ENCODE measurements around the gene IL34.

The IL34 gene

DNA sequence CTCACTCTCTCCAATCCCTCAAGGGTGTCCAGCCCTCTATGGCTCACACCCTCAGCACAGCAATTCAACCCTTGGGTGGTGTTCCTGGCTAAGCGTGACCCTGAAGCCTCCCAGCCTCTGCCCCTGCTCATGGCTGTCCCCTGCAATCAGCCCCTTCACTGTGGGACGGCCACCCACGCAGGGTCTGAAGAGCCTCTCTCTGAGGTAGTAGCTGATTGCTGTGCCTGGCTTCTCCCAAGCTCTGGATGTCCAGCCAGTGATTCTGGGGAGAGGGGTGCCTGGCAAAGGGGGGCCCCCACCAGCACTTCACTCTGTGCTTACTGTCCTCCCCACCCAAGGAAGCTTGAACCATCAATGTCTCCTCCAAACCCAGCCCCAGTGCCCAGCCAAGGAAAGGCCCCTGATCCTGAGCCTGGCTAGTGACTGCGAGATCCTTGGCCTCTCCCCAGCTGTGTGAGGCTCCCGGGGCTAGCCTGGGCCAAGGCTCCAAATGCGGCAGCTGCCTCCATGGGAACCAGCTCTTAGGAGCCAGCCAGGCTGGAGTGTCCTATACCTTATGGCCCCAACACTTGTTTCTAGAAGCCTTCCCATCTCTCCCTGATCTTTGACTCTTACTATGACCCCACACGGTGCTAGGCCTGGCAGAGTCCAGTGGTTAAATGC is 29.6 kb downstream of the IL34 start:
- Histone ChIP-seq H3K9ac (ENCODE audit: low read length) (no peak overlapping the region), H3K4me3 (ENCODE audit: low read length) (no peak overlapping the region), H3K9me3 (ENCODE audit: control insufficient read depth, low read depth, low read length) (no peaks in the 10 kb centered on the region), H3K4me1 (ENCODE audit: control insufficient read depth, low read depth, low read length) (no peaks in the 10 kb centered on the region), H3K36me3 (ENCODE audit: control insufficient read depth, low read depth, low read length) (peaks cover 10% of the 10 kb centered on the region), H3K27ac (ENCODE audit: low read length) (no peak overlapping the region), H3K27me3 (ENCODE audit: control insufficient read depth, insufficient read depth, low read length) (no peaks in the 10 kb centered on the region)

DNA sequence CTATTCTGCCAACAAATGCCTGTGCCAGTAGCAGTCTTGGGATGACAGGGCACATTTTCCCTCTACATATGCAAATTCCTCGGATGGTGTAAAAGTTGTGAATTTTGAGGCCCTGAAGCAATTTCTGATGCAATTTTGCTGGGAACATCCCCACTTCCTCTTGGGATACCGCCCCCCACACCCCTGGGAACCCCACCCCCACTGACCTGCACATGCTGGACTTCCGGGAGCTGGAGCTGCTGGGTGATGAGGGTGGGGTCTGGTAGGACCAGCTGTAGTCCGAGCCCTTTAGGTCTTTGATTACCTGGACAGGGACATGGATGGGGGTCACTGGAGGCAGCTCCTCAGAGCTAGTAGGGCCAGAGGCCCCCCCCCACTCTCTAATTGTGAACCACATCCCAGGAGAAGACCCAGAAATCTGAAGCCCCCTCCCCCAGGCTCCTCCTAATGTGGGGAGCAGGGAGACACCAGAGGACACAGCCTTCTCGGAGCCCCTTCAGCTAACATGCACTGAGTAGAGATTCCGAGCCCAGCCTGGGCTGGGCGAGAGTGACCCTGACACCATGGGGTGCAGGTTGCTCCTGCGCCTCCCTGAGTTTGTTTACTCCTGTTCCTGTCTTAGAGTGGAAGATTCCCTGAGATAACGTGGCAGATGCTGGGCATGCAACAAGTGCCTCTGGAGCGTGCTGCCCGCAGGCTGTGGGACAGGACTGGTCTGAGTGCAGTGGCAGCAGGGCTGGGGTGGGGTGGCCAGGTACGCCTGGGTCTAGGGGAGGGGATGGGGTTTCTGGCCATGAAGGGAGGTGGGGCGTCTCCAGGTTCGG is 30.5 kb downstream of the IL34 start:
- Histone ChIP-seq H3K4me1 (ENCODE audit: control insufficient read depth, low read depth, low read length) (no peaks in the 10 kb centered on the region), H3K9me3 (ENCODE audit: control insufficient read depth, low read depth, low read length) (no peaks in the 10 kb centered on the region), H3K36me3 (ENCODE audit: control insufficient read depth, low read depth, low read length) (peaks cover 10% of the 10 kb centered on the region), H3K27me3 (ENCODE audit: control insufficient read depth, insufficient read depth, low read length) (no peaks in the 10 kb centered on the region), H3K9ac (ENCODE audit: low read length) (no peak overlapping the region), H3K27ac (ENCODE audit: low read length) (no peak overlapping the region), H3K4me3 (ENCODE audit: low read length) (no peak overlapping the region)

- H3K36me3 ChIP-seq (ENCODE audit: control insufficient read depth, low read depth, low read length), result peaks cover 10% of the 10 kb centered on the region
- H3K4me3 ChIP-seq (ENCODE audit: low read length), result no peak overlapping the region
- no peaks in the 10 kb centered on the region for H3K4me1 ChIP-seq (ENCODE audit: control insufficient read depth, low read depth, low read length)
- no peaks in the 10 kb centered on the region for H3K27me3 ChIP-seq (ENCODE audit: control insufficient read depth, insufficient read depth, low read length)
- no peaks in the 10 kb centered on the region for H3K9me3 ChIP-seq (ENCODE audit: control insufficient read depth, low read depth, low read length)
- no peak overlapping the region for H3K9ac ChIP-seq (ENCODE audit: low read length)
- no peak overlapping the region for H3K27ac ChIP-seq (ENCODE audit: low read length)
These were observed 31.3 kb downstream of the IL34 start for GRCh38 chr16:70677499-70678120.

- Histone ChIP-seq H3K9me3 (ENCODE audit: control insufficient read depth, low read depth, low read length) (no peaks in the 10 kb centered on the region), H3K36me3 (ENCODE audit: control insufficient read depth, low read depth, low read length) (peaks cover 8% of the 10 kb centered on the region), H3K4me3 (ENCODE audit: low read length) (no peak overlapping the region), H3K27ac (ENCODE audit: low read length) (no peak overlapping the region), H3K4me1 (ENCODE audit: control insufficient read depth, low read depth, low read length) (no peaks in the 10 kb centered on the region), H3K9ac (ENCODE audit: low read length) (no peak overlapping the region), H3K27me3 (ENCODE audit: control insufficient read depth, insufficient read depth, low read length) (no peaks in the 10 kb centered on the region)
These were observed 31.9 kb downstream of the IL34 start for GRCh38 chr16:70678121-70678897.

DNA sequence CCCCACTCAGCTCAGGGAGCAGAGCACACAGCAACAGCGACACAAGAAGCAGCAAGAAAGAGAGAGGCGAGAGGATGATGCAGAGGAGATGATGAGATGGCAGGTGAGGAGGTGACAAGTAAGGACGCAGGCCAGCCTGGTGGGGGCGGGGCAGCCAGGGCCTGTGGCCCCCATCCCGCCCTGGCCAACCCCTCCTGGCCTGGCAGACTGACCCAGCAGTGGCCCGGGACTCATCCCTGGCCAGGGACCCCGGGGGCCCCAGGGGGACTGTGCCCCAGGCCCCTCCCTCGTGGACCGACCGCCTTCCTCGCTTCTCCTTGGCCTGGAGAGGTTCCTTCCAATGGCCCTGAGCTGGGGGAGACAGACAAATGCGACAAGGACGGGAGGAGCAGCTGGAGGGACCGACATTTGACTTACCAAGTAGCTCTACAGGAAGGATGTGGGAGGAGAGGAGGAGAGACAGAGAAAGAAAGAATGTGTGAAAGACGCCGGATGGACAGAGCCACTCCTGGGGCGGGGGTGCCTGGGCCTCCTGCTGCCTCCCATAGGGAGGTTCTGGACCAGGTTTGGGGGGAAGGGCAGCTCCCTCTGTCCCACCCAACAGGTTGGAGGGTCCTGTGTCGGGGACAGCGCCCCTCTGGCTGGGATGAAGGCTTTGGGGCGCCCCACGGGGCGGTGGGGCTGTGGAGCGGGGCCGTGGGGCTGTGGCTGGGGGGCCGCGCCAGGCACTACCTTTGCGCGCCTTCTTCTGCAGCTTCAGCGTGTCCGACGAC is 32.7 kb downstream of the IL34 start:
- no peak overlapping the region for H3K4me3 ChIP-seq (ENCODE audit: low read length)
- no peak overlapping the region for H3K27ac ChIP-seq (ENCODE audit: low read length)
- no peaks in the 10 kb centered on the region for H3K9me3 ChIP-seq (ENCODE audit: control insufficient read depth, low read depth, low read length)
- peaks cover 7% of the 10 kb centered on the region for H3K36me3 ChIP-seq (ENCODE audit: control insufficient read depth, low read depth, low read length)
- H3K27me3 ChIP-seq (ENCODE audit: control insufficient read depth, insufficient read depth, low read length), result no peaks in the 10 kb centered on the region
- H3K9ac ChIP-seq (ENCODE audit: low read length), result no peak overlapping the region
- H3K4me1 ChIP-seq (ENCODE audit: control insufficient read depth, low read depth, low read length), result no peaks in the 10 kb centered on the region

GRCh38 chr16:70679671-70680494 is 33.5 kb downstream of the IL34 start:
- Histone ChIP-seq H3K27ac (ENCODE audit: low read length) (no peak overlapping the region), H3K4me3 (ENCODE audit: low read length) (no peak overlapping the region), H3K9ac (ENCODE audit: low read length) (no peak overlapping the region), H3K36me3 (ENCODE audit: control insufficient read depth, low read depth, low read length) (peaks cover 7% of the 10 kb centered on the region), H3K4me1 (ENCODE audit: control insufficient read depth, low read depth, low read length) (no peaks in the 10 kb centered on the region), H3K9me3 (ENCODE audit: control insufficient read depth, low read depth, low read length) (no peaks in the 10 kb centered on the region), H3K27me3 (ENCODE audit: control insufficient read depth, insufficient read depth, low read length) (peaks cover 5% of the 10 kb centered on the region)

DNA sequence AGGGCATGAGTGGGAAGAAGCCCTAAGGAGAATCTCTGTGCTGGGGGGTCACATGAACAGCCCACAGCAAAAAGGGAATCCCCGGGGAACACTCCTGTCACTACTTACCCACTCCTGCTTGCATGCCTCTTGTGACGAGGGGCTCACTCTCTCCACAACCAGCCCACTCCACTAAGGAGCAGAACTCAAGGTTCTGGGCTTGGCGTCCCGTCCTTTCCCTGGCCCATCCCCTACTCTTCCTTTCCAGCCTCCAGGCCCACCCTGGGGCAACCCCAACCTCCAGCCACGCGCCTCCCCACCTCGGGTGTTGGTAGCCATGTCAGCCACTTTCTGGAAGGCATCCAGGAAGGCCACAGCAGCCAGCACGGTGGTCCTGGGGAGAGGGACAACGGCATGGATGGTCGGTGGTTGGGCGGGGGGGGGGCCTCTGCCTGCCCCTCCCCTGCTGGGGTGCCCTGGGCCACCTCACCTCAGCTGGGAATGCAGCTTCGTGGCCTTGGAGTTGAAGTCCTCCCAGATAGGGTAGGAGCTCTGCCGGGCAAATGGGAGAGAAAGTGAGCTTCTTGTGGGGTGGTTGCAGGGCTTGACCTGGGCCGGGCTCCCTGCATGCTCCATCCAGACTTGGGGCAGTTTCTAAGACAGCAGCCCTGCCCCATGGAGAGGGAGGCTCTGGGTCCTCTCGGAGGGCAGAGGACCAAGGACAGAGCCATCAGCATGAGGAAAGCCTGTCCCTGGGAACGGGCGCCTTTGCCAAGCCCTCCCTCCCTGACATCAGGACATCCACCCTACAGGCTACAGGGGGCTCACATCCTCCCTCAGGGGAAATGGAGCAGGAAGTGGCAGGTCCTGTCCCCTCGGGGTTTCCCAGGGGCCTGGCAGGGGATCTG is 34.4 kb downstream of the IL34 start:
- Histone ChIP-seq H3K4me3 (ENCODE audit: low read length) (no peak overlapping the region), H3K9me3 (ENCODE audit: control insufficient read depth, low read depth, low read length) (no peaks in the 10 kb centered on the region), H3K27me3 (ENCODE audit: control insufficient read depth, insufficient read depth, low read length) (peaks cover 5% of the 10 kb centered on the region), H3K9ac (ENCODE audit: low read length) (no peak overlapping the region), H3K27ac (ENCODE audit: low read length) (no peak overlapping the region), H3K36me3 (ENCODE audit: control insufficient read depth, low read depth, low read length) (peaks cover 6% of the 10 kb centered on the region), H3K4me1 (ENCODE audit: control insufficient read depth, low read depth, low read length) (no peaks in the 10 kb centered on the region)

- Histone ChIP-seq H3K9me3 (ENCODE audit: control insufficient read depth, low read depth, low read length) (no peaks in the 10 kb centered on the region), H3K27ac (ENCODE audit: low read length) (no peak overlapping the region), H3K4me3 (ENCODE audit: low read length) (no peak overlapping the region), H3K27me3 (ENCODE audit: control insufficient read depth, insufficient read depth, low read length) (peaks cover 5% of the 10 kb centered on the region), H3K9ac (ENCODE audit: low read length) (no peak overlapping the region), H3K4me1 (ENCODE audit: control insufficient read depth, low read depth, low read length) (peaks cover 4% of the 10 kb centered on the region), H3K36me3 (ENCODE audit: control insufficient read depth, low read depth, low read length) (peaks cover 4% of the 10 kb centered on the region)
These were observed 35.3 kb downstream of the IL34 start for GRCh38 chr16:70681382-70682238.

Data from iPS-18a (cell line).